Right ventricle myocardium inferior (tissue), 1 donor: ENCODE results near the gene DRD2. TPM values are rescaled to one million over a fixed set of nuclear protein-coding genes. Genes with fewer than 3 reads are reported as not detected.
A peak's percentile ranks its signal among the peaks of the same experiment; 100 is the strongest.

ENCODE experiments used
- ATAC-seq: fragments of 200-7000 bp; cut with Tn5 transposase; one replicate; pipeline ENCODE4 v1.9.1; 2020; ENCODE audit warnings: mild to moderate bottlenecking, moderate library complexity
- DNase-seq: peaks from one replicate; pipeline ENCODE4 v3.0.0; 2021; ENCODE audit errors: missing footprints
- intact Hi-C: fragments of 100-400 bp; cut with DNase I; formaldehyde crosslinking; loops from one replicate; pipeline ENCODE4 v1.11.0; 2022
- total RNA-seq: library from RNA; stranded (reverse); fragmentation: NEBNext Ultra II Directional; extraction: Animal tissue kit (Norgen Biotek cat#: 25700); gene quantifications from one replicate; pipeline ENCODE4 v1.2.1, GENCODE V29; 2021
- donor health status: DM: no; HTN: yes; CAD: no; lungs with severe emphysema.

The DRD2 gene
- total RNA-seq, 1 donor from 2014 or later, result not detected

DNA sequence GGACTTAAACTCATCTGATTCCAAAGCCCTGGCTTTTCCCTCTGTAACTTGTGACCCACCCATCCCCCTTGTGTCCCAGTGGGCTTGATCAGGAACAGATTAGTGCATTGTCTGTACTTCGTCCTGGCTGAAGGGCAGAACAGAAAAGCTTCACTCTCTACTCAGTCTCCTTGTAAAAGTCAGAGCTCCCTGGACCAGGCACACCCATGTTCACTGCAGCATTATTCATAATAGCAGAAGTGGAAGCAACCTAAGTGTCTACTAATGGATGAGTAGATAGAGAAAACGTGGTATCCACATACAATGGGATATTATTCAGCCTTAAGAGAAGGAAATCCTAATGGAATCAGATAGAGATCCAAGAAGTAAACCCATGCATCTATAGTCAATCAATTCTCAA lies 20.7 kb downstream of the DRD2 start:
- DNase-seq, result no peak
- intact Hi-C loops, result no loop called here
- no peak for ATAC-seq

DNA sequence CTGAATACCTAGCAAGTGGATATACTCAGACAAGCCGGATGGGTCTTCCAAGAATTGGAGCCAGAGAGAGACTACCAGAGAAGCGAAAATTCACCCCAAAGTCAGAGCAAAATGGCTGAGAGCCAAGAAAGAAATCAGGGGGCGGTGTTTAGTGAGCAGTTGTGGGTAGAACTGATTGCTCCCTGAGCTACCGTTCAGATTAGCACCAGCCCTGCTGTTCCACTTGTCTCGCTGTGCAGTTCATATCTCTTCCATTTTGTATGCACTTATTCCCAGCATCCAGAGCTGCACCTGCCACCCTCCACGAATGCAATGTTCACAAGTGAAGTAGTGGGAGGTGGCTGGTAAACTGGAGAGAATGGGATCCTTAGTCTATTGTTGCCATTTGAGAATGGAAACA lies 25.5 kb downstream of the DRD2 start:
- DNase-seq (no peak), ATAC-seq (no peak)
- intact Hi-C loops, result no loop called here

DNA sequence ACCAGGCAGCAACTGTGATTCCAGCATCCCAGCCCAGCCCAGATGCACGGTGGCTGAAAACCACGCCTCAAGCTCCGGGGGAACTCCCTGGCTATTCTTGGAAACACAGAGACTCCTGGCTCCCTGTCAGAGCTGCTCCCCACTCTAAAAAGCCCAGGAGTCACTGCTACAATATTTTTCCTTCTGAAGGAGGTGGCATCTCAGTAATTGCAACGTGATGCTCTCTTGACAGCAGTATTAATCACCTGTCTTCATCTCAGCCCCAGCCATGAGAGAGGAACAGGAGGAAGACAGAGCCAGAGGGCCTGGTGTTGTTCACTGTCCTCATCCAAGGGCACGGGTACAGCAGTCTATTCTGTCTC lies 26.9 kb downstream of the DRD2 start:
- intact Hi-C loops, result no loop called here
- ATAC-seq (no peak), DNase-seq (no peak)

DNA sequence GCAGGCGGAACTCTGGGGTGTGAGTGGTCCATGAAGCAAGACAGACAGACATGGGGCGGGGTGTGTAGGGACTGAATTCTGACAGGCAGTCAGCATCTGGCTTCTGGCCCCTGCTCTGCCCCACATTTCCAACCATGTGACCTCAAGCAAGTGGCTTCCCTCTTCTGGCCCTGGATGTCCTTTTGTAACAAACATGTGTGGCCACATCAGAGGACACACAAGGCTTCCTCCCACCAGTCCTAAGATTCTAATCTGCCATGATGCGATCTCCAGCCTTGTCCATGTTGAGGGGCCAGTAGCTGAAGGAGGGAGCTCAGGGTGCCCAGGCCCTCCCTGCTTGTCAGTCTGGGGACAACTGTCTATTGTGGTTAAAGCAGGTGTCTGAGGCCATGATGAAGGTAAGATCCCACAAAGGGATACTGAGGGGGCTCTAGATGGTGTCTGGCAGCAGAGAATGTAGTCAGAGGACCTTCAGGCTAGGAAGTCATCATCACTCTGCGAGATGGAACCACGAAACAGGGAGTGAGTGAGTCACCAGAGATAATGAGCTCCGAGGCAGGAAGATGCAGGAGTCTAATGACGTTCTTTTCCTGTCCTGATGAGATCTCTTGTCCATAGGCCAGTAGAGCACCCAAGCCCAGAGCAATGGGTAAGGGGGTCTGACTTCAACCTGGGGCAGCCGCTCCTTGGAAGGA lies 27.4 kb downstream of the DRD2 start:
- ATAC-seq, result peak; percentile 34

DNA sequence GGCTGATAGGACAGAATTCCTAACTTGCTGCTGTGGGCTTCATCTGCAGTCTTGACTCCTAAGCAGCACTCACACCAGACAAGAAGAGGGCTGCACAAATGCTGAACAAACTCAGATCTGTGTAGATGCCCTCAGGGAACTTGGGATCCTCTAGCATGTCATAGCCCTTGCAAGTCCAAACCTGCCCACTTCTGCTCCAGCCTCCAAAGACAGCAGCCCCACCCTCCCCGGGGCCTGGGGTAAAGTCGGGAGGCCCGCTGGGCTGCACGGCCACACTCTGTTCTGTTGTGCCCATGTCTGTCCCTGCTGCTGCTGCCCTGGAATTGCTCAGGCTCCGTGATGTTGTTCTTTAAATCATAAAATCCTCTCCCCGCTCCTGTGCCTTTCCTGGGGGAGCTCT lies 28.3 kb downstream of the DRD2 start:
- no peak for DNase-seq
- intact Hi-C loops, result no loop called here
- no peak for ATAC-seq

More for the DNA sequence above, 27.4 kb downstream of the DRD2 start:
- DNase-seq, result no peak
- intact Hi-C loops, result no loop called here

DNA sequence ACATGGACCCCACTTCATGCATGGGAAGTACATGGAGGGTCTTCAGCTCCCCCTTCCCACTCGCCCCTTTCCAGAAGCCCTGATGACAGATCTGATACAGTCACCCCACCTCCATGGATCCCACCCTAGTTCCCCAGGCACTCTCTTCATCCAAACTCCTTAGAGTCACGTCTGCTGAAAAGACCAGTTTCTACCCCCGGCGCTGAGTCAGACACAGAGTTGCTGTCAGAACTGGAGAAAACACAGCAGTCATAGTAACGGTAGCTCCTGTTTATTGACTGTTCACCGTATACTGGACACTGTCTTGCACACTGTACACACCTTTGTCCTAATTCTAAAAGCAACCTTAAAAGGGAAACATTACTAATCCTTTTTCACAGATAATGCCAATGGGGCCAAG lies 29.1 kb downstream of the DRD2 start:
- ATAC-seq (no peak), DNase-seq (no peak)
- intact Hi-C loops, result no loop called here

DNA sequence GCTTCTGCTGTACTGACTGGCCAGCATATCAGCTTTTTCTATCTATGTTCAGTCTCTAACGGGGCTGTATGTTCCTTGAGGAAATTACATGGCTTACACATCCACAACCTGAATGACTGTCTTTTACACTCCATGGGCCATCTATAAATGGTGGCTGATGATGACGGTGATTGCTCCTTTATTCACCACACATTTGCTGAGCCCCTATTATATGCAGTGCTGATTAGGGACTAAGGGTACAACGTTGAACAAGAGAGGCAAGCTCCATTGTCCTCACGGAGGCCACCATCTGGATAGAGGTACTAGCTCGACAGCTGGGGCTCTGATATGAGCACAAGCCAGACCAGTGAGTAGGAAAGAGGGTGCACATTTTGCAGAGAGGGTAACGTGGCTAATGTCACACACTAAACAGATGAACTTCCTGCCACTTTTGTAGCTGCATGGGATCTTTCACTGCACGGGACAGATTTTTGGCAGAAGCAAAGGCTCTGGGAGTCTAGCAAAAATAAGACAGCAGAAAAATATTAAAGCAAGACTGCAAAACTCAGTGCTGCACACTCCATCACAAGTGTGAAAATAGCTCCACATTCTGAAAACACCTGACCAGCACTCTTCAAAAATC lies 30.6 kb downstream of the DRD2 start:
- intact Hi-C loops, result no loop called here
- ATAC-seq (no peak), DNase-seq (no peak)

DNA sequence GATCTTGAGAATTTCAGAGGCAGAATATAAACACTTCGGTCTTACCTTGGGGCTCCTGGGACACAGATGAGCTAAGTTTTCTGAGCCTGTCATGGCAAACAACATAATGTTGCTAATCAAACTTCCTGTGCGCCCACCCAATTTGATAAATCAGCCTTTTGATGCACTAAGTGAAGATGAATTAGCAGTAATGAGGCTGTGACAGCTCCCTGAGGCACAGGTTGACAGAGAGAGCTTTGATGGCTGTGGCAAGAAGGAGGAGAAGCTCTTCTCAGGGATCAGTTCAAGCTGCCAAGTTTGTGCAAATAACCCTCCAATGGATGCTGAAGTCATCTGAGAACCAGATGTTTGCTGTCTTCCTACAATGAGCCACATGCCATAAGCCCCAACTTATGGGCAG lies 34.4 kb downstream of the DRD2 start:
- intact Hi-C loops, result no loop called here
- ATAC-seq (no peak), DNase-seq (no peak)

DNA sequence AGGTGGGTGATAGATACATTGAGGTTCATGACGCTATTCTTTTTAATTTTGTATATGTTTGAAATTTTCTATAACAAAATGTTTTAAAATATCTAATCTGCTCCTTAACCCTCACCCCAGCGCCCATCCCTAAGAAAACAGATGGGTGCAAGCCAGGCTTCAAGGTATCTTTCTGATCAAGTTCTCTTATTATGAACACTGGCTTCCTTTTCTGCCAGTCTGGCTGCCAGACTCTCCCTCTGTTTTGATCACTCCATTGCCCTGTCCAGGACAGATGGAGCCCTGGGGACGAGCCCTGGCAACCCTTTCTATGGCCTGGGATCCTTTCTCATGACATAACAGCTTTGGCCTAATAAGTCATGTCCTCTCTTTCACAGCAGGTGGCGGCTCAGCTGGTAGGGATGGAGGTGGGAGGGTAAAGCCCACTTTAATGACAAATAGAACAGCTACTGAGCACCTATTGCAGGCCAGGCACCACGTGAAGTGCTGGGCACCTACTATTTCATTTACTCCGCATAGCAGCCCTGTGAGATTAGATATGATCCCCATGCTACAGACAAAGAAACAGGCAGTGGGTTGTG lies 38.4 kb downstream of the DRD2 start:
- DNase-seq (no peak), ATAC-seq (no peak)
- intact Hi-C loops, result no loop called here

DNA sequence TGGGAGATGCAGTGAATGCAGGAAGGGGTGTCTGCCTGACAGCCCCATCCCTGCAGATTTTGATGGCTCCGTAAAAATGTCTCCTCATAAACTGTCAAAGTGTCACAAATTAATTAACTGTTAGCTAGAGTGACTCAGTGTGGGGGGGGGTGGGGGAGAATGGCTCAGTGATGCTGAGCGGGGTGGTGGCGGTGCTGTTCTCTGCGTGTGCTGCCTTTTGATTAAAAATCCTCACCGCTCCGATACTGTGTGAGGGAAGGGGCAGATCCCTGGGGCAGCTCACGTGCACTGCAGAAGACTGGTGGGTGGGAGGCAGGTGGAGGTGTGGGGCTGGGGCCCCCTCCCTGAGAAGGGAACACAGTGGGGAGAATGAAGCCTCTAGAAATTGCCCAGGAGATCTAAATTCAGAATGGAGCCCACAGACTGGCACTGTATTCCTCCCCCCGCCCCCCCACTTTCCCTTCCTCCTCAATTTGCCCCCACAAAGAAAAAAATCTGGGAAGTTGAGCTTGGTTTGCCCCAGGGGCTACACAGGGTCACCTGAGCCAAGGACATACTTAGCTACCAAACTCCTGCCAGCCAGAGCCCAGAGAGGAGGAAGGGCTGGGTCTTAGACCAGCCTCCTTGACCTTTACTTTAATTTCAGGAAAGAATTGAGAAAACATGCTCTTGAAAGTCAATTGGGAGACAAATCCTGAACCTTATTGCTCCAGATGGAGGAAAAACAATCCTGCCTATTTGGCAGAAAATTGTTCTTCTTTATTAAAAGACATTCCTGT lies 39.8 kb downstream of the DRD2 start:
- DNase-seq, result no peak
- no peak for ATAC-seq
- intact Hi-C loops, result no loop called here

DNA sequence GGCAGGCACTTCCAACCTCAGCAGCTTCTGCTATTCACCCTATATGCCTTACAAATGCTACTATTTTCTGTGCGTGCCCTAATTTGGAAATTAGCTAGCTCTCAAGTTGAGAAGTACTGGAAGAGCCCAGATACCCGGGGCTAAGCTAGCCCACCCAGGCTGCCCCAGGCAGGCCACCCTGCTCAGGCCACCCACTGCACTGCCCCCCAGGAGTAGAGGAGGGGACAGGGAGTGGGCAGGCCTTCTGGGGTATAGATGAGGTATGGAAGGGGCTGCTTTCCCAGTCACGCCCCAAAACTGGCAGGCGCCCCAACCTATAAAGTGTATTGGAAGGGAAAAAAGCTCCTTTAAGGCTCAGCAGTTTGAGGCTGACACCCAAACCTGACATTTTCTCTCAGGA lies 43.5 kb downstream of the DRD2 start:
- DNase-seq, result no peak
- intact Hi-C loops, result no loop called here
- no peak for ATAC-seq

DNA sequence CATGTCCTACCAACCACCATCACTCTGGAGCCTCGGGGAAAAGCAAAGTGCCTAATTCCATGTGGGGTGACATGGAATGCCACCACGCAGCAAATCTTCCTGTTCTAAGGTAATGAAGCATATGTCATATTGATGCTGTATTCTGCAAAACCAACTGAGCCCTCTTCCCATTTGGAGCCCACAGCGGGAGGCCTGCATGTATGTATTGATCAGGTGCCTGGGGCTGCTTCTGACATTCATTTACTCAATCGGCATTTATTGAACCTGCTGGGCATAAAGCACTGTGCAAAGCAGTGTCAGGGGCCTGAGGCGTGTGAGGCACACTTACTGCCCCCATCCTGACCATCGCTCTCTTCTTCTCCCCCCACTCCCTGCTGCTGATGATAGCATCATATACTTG lies 48.5 kb downstream of the DRD2 start:
- intact Hi-C loops, result no loop called here
- no peak for ATAC-seq
- no peak for DNase-seq

DNA sequence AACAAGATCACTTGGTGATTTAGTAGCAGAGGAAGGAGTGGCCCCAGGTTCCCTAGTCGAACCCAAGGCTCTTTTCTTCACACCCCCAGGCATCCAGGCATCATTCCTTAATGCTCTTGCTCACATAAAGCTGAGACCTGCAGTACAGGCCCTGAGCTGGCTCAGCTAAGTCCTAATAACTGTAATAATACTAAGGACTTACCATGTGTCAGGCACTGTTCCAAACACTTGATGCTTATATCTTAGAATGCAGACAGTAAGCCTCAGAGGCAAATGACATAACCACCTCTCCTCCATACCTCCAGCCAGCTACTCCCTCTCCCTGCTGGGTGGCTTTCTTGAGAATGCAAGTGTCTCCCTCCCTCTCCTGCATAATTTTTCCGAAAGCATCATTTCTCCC lies 54.4 kb downstream of the DRD2 start:
- DNase-seq (no peak), ATAC-seq (no peak)
- intact Hi-C loops, result no loop called here

DNA sequence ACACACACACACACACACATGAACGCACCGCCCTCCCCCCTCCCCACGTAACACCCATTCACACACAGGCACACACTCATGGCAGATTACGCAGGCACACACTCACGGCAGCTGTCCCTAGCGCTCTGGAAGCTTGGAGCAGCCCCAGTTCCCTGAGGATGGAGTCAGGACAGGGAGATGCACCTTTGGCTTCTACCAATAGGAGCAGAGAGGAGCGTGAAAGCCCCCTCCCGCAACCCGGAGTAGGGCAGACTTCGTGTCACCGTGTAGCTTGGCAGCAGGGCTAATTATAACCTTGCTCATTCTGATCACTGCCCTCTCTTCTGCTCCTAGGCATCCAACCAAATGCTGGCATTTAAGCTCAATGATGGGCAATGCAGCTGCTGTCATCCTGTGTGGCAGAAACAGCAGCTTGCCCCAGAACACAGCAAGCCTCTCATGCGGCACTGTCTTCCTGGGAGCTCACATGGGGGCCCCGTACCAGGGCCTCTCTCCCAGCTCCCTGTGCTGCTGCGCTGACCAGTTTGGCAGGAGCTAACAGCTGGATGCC lies 55.7 kb downstream of the DRD2 start:
- no peak for ATAC-seq

DNA sequence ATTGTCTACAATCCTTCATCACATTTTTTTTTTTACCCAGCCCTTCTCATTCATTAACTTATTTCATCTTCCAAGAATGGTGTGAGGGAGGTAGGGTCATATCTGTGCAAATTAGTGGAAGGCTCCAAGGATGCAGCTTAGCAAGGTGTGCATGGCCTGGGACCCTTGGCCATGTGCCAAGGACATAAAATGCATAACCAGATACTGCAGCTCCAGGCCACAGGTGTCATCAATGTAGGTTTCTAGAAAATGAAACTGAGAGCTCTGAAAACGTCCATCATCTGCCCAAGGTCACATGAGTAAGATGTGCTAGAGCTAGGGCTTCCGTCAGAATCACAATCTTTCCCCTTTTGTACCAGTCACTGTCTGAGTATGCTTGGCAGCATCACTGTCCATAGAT lies 57.8 kb downstream of the DRD2 start:
- no peak for ATAC-seq
- intact Hi-C loops, result no loop called here
- DNase-seq, result no peak

More for the DNA sequence above, 55.7 kb downstream of the DRD2 start:
- intact Hi-C loops, result no loop called here
- DNase-seq, result no peak

DNA sequence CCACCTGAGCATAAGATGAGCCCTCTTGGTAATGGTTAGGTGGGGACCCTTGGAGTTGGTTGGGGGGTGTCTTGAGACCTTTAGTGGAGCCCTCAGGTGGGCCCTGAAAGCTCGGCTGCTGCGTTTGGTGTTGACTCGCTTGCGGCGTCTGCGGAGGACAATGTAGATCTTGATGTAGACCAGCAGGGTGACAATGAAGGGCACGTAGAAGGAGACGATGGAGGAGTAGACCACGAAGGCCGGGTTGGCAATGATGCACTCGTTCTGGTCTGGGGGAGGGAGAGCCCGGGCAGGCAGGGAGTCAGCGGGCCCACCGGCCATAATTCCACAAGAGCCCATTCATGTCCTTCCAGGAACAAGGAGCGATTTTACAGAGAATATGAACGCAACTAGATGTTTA lies 59.9 kb downstream of the DRD2 start:
- intact Hi-C loops, result no loop called here
- DNase-seq (no peak), ATAC-seq (no peak)

DNA sequence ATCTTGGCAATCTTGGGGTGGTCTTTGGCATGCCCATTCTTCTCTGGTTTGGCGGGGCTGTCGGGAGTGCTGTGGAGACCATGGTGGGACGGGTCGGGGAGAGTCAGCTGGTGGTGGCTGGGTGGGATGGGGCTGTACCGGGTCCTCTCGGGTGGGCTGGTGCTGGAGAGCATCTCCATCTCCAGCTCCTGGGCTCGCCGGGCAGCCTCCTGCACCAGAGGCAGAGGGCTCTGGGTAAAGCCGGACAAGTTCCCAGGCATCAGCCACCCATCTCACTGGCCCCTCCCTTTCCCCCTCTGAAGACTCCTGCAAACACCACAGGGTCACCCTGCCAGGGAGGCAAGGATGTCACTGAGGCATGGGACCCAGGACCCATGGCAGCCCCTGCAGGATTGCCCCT lies 62.5 kb downstream of the DRD2 start:
- no peak for DNase-seq
- intact Hi-C loops, result no loop called here
- no peak for ATAC-seq

DNA sequence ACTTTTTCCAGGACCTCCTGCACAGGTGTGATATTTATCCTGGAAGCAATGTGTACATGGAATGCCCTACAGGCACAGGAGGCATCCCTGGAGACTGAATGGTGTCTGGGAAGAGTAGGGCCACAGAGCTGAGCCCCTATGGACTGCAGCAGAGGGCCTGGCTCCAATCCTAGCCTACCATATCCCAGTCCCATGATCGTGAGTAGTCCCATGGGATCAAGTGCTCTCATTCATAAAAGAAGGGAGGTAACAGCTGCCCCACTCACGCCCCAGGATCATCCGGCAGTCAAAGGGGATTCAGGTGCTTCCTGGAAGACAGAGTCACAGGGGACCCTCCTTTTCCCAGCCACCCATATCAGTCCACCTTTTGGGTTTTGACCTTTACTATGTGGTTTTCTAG lies 63.7 kb downstream of the DRD2 start:
- no peak for DNase-seq
- intact Hi-C loops, result no loop called here
- ATAC-seq, result no peak

DNA sequence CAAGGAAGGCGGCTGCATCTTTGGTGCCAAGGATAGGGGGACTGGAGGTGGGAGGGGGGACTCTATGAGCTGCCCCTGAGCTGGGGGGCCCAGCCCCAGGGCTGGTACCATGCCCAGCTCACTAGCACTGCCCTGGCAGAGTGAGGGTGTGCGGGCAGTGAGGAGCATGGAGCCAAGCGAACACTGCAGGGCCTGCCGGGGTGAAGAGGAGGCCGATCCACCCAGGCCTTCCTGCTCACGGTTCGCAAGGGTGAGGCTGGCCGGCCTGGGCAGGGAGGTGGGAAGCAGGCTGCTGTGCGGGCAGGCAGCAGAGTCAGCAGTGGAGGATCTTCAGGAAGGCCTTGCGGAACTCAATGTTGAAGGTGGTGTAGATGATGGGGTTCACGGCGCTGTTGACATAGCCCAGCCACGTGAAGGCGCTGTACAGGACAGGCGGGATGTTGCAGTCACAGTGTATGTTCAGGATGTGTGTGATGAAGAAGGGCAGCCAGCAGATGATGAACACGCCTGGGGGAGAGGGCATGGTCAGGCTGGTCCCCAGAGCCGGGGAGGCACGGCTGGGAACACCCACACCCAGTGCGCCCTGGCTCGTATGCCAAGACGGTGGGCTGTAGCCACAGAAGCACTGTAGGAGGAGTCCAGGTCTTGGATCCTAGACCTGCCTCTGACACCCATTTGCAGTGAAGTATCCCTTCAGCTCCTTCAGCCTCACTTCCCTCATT lies 64.6 kb downstream of the DRD2 start:
- DNase-seq (no peak), ATAC-seq (no peak)
- intact Hi-C loops, result no loop called here
